Endothelial cell of umbilical vein (primary cell): Measurements from ENCODE around the gene SCP2. TPM values are rescaled to one million over a fixed set of nuclear protein-coding genes. Genes with fewer than 3 reads are reported as not detected.

Experiments used
- BruUV-seq: library from RNA; stranded (reverse); fragments of 400-500 nt; replicated peaks from 2 replicates; lab custom pipeline; 2021; lab: Mats Ljungman, UMichigan
- CTCF ChIA-PET: fragments of 300-600, 350-600 bp; sonication (Branson Sonifier 250); formaldehyde crosslinking; loops from one replicate; lab custom pipeline; 2021; ENCODE audit warnings: antibody characterized with exemption, inconsistent platforms; lab: Charles Lee
- POLR2A ChIA-PET: fragments of 300-600, 350-600 bp; sonication (Branson Sonifier 250); formaldehyde crosslinking; loops from one replicate; lab custom pipeline; 2021; ENCODE audit warnings: antibody characterized with exemption, inconsistent platforms; lab: Charles Lee
- DNase-seq: peaks from one replicate; pipeline ENCODE4 v3.0.0-alpha.2; 2011; ENCODE audit warnings: low read depth, low spot score
- FAIRE-seq: peaks from 2 replicates; lab custom pipeline; 2011; peaks lifted over from hg19 to GRCh38; lab: Jason Lieb, UNC
- H2AFZ ChIP-seq: 2 replicates; pipeline ENCODE4 v1.6.0; 2012; ENCODE audit warnings: low read depth, low read length, control low read depth, inconsistent platforms
- H3K27ac ChIP-seq: 2 replicates; pipeline ENCODE4 v1.5.1; 2011; ENCODE audit warnings: low read depth, mild to moderate bottlenecking, control low read depth, low read length, moderate library complexity; ENCODE audit not compliant: insufficient read depth
- H3K27me3 ChIP-seq, 2 experiments: 2 replicates each; pipeline versions ENCODE4 v1.6.0 to v1.6.1; 2011; ENCODE audit warnings: low read length in 2 of 2, mixed read lengths in 1 of 2; ENCODE audit not compliant: control insufficient read depth in 2 of 2, insufficient read depth in 2 of 2
- H3K36me3 ChIP-seq, 2 experiments: 2 replicates in 1 of 2; 3 replicates in 1 of 2; pipeline ENCODE4 v1.5.1; 2011; ENCODE audit warnings: low read length in 2 of 2, mild to moderate bottlenecking in 1 of 2, moderate library complexity in 1 of 2; ENCODE audit not compliant: control insufficient read depth in 2 of 2, insufficient read depth in 2 of 2; ENCODE audit errors: extremely low read depth in 1 of 2
- H3K4me1 ChIP-seq: 3 replicates; pipeline ENCODE4 v1.5.1; 2011; ENCODE audit warnings: mild to moderate bottlenecking, low read length; ENCODE audit not compliant: control insufficient read depth, insufficient read depth; ENCODE audit errors: extremely low read depth
- H3K4me2 ChIP-seq: 2 replicates; pipeline ENCODE4 v1.6.1; 2011; ENCODE audit warnings: low read length, control low read depth, mixed read lengths; ENCODE audit not compliant: insufficient read depth
- H3K4me3 ChIP-seq, 3 experiments: fragments of 200-600 bp in 1 of 3; sonication (generic), shearing (Covaris generic) in 1 of 3; replicated peaks in 1 of 3; 2 replicates each; pipeline ENCODE4 v1.5.1; 2011 to 2016; ENCODE audit warnings: control low read depth in 3 of 3, low read length in 3 of 3, mild to moderate bottlenecking in 2 of 3, inconsistent platforms in 1 of 3, low read depth in 1 of 3, moderate library complexity in 1 of 3; ENCODE audit not compliant: insufficient read depth in 1 of 3
- H3K79me2 ChIP-seq: 2 replicates; pipeline ENCODE4 v1.6.0; 2012; ENCODE audit warnings: low read length, inconsistent platforms; ENCODE audit not compliant: control insufficient read depth, insufficient read depth
- H3K9ac ChIP-seq: replicated peaks from 2 replicates; pipeline ENCODE3; 2011; ENCODE audit warnings: low read length, control low read depth; ENCODE audit not compliant: insufficient read depth; ENCODE audit errors: extremely low read depth
- H3K9me1 ChIP-seq: replicated peaks from 3 replicates; pipeline ENCODE4 v1.6.0; 2011; ENCODE audit warnings: mild to moderate bottlenecking, low read length; ENCODE audit not compliant: control insufficient read depth, insufficient read depth; ENCODE audit errors: extremely low read depth
- H3K9me3 ChIP-seq: replicated peaks from 2 replicates; pipeline ENCODE4 v1.5.1; 2012; ENCODE audit warnings: low read length, inconsistent platforms; ENCODE audit not compliant: control insufficient read depth, insufficient read depth
- H4K20me1 ChIP-seq: replicated peaks from 2 replicates; pipeline ENCODE3; 2011; ENCODE audit warnings: mild to moderate bottlenecking, low read length; ENCODE audit not compliant: control insufficient read depth, insufficient read depth; ENCODE audit errors: extremely low read depth
- EZH2 ChIP-seq: IDR thresholded peaks from 2 replicates; pipeline ENCODE4 v1.6.1; 2012; ENCODE audit warnings: borderline replicate concordance, low read depth, mild to moderate bottlenecking, moderate library complexity, low read length, inconsistent platforms; ENCODE audit not compliant: severe bottlenecking
- FOS ChIP-seq: IDR thresholded peaks from 2 replicates; pipeline ENCODE4 v1.6.1; 2011; ENCODE audit warnings: mild to moderate bottlenecking, low read length, moderate library complexity, borderline replicate concordance; ENCODE audit not compliant: insufficient read depth
- GATA2 ChIP-seq: IDR thresholded peaks from 2 replicates; pipeline ENCODE4 v1.7.0; 2011; ENCODE audit warnings: low read depth, mild to moderate bottlenecking, moderate library complexity, mixed read lengths, low read length; ENCODE audit not compliant: insufficient read length, insufficient read depth
- JUN ChIP-seq: IDR thresholded peaks from 2 replicates; pipeline ENCODE4 v1.6.1; 2011; ENCODE audit warnings: borderline replicate concordance, low read depth; ENCODE audit not compliant: insufficient read length, insufficient read depth
- MYC ChIP-seq: IDR thresholded peaks from one replicate; pipeline ENCODE4 v1.6.1; 2011; ENCODE audit warnings: mild to moderate bottlenecking, low read depth, low read length
- POLR2A ChIP-seq: IDR thresholded peaks from 2 replicates; pipeline ENCODE4 v1.6.1; 2012; ENCODE audit warnings: low read depth, mild to moderate bottlenecking, control low read depth, low read length
- POLR2AphosphoS5 ChIP-seq: IDR thresholded peaks from 2 replicates; pipeline ENCODE4 v1.6.1; 2012; ENCODE audit warnings: low read depth, mild to moderate bottlenecking, control low read depth, low read length, moderate library complexity; ENCODE audit not compliant: insufficient read depth
- dilution Hi-C: fragments of 300-500 bp; cut with MboI; formaldehyde crosslinking; loops from one replicate; pipeline ENCODE4 v1.15.0; 2019; ENCODE audit warnings: low sequenced_read_pairs; ENCODE audit not compliant: extremely low pct_ligation_motif_present
- intact Hi-C: fragments of 100-400 bp; cut with micrococcal nuclease; formaldehyde crosslinking; loops from one replicate; pipeline ENCODE4 v1.10.0; 2022
- polyA plus RNA-seq, 4 experiments: library from polyadenylated mRNA; depleted of rRNA in 3 of 4; stranded (reverse) in 3 of 4; unstranded in 1 of 4; fragments of >200 nt; gene quantifications; 2 replicates each; pipeline versions ENCODE4 v1.2.1 to v1.2.3, GENCODE V29; 2011 to 2012; ENCODE audit warnings: missing spikeins in 1 of 4
- total RNA-seq: library from RNA; stranded (reverse); gene quantifications from 2 replicates; pipeline ENCODE4 v1.2.3, GENCODE V29; 2021
- TF ChIP-seq, protein P1 (sequence below), 2 donors: IDR thresholded peaks; 1 replicate in 1 of 2; 2 replicates in 1 of 2; pipeline ENCODE4 v1.5.1; 2011; ENCODE audit warnings: low read length in 2 of 2, mild to moderate bottlenecking in 2 of 2, moderate library complexity in 2 of 2, control low read depth in 1 of 2, inconsistent platforms in 1 of 2, low read depth in 1 of 2; ENCODE audit not compliant: insufficient read depth in 1 of 2; ENCODE audit errors: extremely low read depth in 1 of 2
- TF ChIP-seq, protein P2 (sequence below): IDR thresholded peaks from 2 replicates; pipeline ENCODE4 v1.6.1; 2011; ENCODE audit not compliant: insufficient read depth, insufficient read length

Gene SCP2
- total and polyA plus RNA-seq, 2 donors (not counting 3 experiments of a cell fraction or from before 2014, with no cell fraction given), result 42.4 to 92.7 TPM

DNA sequence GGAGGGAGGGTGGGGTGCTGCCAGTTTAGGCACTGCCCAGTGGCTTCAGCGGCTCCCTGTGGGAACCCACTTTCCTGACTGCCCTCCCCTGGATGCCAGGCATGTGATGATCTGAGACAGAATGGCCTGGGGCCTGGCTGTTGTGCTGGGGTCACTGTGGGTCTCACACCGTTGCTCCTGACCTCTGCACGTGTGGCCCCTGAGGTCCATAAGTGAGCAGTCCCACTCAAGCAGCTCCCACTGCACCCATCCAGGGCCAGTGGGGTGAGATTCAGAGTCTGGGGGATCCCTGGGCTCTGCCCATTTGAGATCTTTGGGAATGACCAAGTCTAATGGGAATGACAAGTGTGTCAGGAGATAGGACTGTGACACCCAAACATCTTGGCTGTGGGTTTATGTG, 153.0 kb downstream of the SCP2 start:
- Histone ChIP-seq H3K36me3 (no peaks in the 10 kb centered on the region), H3K4me2 (no peak overlapping the region), H3K9me3 (no peaks in the 10 kb centered on the region), H3K4me1 (no peaks in the 10 kb centered on the region), H2AFZ (no peak overlapping the region), H3K79me2 (no peaks in the 10 kb centered on the region), H4K20me1 (no peaks in the 10 kb centered on the region), H3K9me1 (no peaks in the 10 kb centered on the region), H3K9ac (no peak overlapping the region), H3K27ac (no peak overlapping the region), H3K27me3 (no peaks in the 10 kb centered on the region), H3K4me3 (no peak overlapping the region)
- ChIA-PET POLR2A (no interaction called here), CTCF (no interaction called here)
- FAIRE-seq, result no peak
- dilution Hi-C loops (no loop called here), intact Hi-C loops (no loop called here)
- no TSS peak for BruUV-seq
- TF ChIP-seq POLR2A, result no peak
- TF ChIP-seq FOS, result no peak
- TF ChIP-seq JUN, result no peak
- TF ChIP-seq, protein P1, sequence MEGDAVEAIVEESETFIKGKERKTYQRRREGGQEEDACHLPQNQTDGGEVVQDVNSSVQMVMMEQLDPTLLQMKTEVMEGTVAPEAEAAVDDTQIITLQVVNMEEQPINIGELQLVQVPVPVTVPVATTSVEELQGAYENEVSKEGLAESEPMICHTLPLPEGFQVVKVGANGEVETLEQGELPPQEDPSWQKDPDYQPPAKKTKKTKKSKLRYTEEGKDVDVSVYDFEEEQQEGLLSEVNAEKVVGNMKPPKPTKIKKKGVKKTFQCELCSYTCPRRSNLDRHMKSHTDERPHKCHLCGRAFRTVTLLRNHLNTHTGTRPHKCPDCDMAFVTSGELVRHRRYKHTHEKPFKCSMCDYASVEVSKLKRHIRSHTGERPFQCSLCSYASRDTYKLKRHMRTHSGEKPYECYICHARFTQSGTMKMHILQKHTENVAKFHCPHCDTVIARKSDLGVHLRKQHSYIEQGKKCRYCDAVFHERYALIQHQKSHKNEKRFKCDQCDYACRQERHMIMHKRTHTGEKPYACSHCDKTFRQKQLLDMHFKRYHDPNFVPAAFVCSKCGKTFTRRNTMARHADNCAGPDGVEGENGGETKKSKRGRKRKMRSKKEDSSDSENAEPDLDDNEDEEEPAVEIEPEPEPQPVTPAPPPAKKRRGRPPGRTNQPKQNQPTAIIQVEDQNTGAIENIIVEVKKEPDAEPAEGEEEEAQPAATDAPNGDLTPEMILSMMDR (IDR thresholded peaks at IDR 0.05; ENCODE audit: extremely low read depth in 1 of 2, insufficient read depth in 1 of 2, low read depth in 1 of 2, low read length in 2 of 2), result no peak
- no peak for TF ChIP-seq POLR2AphosphoS5
- TF ChIP-seq, protein P2, sequence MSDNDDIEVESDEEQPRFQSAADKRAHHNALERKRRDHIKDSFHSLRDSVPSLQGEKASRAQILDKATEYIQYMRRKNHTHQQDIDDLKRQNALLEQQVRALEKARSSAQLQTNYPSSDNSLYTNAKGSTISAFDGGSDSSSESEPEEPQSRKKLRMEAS, result no peak
- no peak for TF ChIP-seq MYC
- TF ChIP-seq GATA2, result no peak
- no peak for TF ChIP-seq EZH2
- no peak for DNase-seq
